ENCODE results near the gene STK11IP.

- TF ChIP-seq CTCF (IDR thresholded peaks at IDR 0.05) (no peak), POLR2A (IDR thresholded peaks at IDR 0.05) (no peak)
Measured at GRCh38 chr2:219593154-219593553, 4.5 kb upstream of the STK11IP start.
